Ovary (tissue), 3 donors: ENCODE results near the gene ETV3L.

ENCODE experiments used
- EP300 ChIP-seq: sonication (generic); formaldehyde crosslinking; IDR thresholded peaks from one replicate; pipeline ENCODE4 v1.6.1; 2017; ENCODE audit warnings: antibody characterized with exemption
- POLR2A ChIP-seq: fragments of 450-650 bp; IDR thresholded peaks from one replicate; pipeline ENCODE4 v1.6.1; 2017; ENCODE audit warnings: antibody characterized with exemption, mild to moderate bottlenecking, moderate library complexity
- TF ChIP-seq, protein P1 (sequence below), 3 donors: fragments of 450-650 bp in 2 of 3; fragments of 200-600 bp in 1 of 3; IDR thresholded peaks; one replicate each; pipeline versions ENCODE4 v1.5.1 to v1.8.0; 2016 to 2022; ENCODE audit warnings: antibody characterized with exemption in 3 of 3, mild to moderate bottlenecking in 1 of 3
- donor health status: DM: no; HTN: no; CAD: no.

DNA sequence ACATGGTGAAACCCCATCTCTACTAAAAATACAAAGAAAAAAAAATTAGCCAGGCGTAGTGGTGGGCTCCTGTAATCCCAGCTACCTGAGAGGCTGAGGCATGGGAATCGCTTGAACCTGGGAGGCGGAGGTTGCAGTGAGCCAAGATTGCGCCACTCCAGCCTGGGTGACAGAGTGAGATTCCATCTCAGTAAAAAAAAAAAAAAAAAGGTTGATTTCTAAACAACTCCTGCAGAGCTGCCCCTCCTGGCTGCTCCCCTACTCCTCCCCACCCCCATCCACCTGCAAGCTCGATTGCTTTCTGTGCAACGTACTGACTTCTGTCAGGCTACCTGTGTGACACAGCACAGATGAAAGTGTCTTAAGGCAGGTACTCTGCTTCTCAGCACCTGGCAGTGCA is 13.3 kb downstream of the ETV3L start:
- TF ChIP-seq, protein P1, sequence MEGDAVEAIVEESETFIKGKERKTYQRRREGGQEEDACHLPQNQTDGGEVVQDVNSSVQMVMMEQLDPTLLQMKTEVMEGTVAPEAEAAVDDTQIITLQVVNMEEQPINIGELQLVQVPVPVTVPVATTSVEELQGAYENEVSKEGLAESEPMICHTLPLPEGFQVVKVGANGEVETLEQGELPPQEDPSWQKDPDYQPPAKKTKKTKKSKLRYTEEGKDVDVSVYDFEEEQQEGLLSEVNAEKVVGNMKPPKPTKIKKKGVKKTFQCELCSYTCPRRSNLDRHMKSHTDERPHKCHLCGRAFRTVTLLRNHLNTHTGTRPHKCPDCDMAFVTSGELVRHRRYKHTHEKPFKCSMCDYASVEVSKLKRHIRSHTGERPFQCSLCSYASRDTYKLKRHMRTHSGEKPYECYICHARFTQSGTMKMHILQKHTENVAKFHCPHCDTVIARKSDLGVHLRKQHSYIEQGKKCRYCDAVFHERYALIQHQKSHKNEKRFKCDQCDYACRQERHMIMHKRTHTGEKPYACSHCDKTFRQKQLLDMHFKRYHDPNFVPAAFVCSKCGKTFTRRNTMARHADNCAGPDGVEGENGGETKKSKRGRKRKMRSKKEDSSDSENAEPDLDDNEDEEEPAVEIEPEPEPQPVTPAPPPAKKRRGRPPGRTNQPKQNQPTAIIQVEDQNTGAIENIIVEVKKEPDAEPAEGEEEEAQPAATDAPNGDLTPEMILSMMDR (IDR thresholded peaks at IDR 0.05) = no peak
- no peak for TF ChIP-seq POLR2A
- no peak for TF ChIP-seq EP300
